Measurements from ENCODE around the gene PMFBP1. TPM values are rescaled to one million over a fixed set of nuclear protein-coding genes. Genes with fewer than 3 reads are reported as not detected.

Gene PMFBP1
- total and polyA plus RNA-seq, 10 donors = 0.52 to 17.2 (median 1.1) TPM

DNA sequence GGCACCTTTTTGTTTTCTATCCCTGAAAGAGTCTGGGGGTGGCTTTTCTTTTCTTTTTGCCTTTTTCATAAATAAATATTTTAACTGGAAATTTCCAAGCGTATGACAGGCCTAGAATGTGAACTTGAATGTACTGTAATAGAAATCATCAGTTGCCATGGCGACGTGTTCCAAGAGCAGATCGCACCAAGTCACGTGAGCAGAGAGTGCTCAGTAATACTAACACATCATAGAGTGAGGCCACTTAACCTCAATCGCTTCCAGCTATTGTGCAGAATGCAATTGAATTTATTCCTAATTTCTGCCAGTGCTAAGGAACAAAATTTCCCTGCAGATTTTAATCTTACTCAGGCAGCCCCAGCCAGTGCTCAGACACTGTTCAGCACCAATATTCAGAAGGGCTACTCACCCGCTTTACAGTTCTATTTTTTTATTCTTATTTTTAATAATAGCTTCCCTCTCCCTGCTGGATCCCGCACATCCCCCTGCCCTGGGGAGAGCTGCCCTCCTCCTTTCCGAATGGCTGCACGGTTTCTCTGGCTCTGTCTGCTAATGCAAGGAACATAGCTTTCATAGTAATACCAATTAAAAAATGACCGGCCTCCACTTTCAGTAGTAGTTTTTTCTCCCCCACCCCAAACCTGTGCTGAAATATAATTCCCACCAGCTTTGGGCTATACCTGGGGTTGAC is 26.2 kb upstream of the PMFBP1 start:
- no peaks in the 10 kb centered on the region for H3K9me3 ChIP-seq
- peaks cover 0 to 15% (median 6%) of the 10 kb centered on the region in 6 donors for H3K4me1 ChIP-seq
- H3K27me3 ChIP-seq (replicated peaks in 1 of 7) = peaks cover 0 to 4% (median 0%) of the 10 kb centered on the region in 7 donors
- H3K4me3 ChIP-seq = no peak overlapping the region
- H3K27ac ChIP-seq = no peak overlapping the region
- TF ChIP-seq, protein P1, sequence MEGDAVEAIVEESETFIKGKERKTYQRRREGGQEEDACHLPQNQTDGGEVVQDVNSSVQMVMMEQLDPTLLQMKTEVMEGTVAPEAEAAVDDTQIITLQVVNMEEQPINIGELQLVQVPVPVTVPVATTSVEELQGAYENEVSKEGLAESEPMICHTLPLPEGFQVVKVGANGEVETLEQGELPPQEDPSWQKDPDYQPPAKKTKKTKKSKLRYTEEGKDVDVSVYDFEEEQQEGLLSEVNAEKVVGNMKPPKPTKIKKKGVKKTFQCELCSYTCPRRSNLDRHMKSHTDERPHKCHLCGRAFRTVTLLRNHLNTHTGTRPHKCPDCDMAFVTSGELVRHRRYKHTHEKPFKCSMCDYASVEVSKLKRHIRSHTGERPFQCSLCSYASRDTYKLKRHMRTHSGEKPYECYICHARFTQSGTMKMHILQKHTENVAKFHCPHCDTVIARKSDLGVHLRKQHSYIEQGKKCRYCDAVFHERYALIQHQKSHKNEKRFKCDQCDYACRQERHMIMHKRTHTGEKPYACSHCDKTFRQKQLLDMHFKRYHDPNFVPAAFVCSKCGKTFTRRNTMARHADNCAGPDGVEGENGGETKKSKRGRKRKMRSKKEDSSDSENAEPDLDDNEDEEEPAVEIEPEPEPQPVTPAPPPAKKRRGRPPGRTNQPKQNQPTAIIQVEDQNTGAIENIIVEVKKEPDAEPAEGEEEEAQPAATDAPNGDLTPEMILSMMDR (IDR thresholded peaks at IDR 0.05 in 8 of 11, conservative IDR thresholded peaks at IDR 0.05 in 3 of 11) = no peak
- TF ChIP-seq POLR2A (IDR thresholded peaks at IDR 0.05) (no peak), POLR2AphosphoS5 (IDR thresholded peaks at IDR 0.05) (no peak)
- H3K36me3 ChIP-seq = no peaks in the 10 kb centered on the region
- no peak for DNase-seq
- WGBS, 5 donors = 68 to 78% (median 73%) methylated on average over 11 of the region's 11 CpGs
- intact Hi-C loops (cut with DNase I; ENCODE audit: low total_unique reads) = no loop called here

DNA sequence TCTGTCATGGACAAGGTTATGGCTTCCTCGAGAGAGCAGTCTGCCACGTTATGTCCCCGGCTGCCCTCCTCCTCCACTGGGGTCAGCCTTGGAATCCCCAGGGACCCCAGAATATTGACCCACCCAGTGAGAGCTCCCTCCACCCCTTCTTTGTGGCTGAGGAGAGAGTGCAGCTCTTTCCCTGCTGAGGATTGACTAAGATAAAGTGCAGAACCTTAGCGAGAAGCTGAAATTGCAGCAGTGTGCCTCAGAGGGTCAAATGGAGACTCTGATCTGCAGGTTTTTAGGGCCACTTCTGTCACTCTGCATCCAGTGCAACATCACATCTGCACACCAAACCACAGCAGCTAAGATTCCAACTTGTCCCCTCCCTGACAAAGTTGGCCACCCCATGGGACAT is 25.6 kb upstream of the PMFBP1 start:
- peaks cover 0 to 9% (median under 1%) of the 10 kb centered on the region in 6 donors for H3K4me1 ChIP-seq
- no peaks in the 10 kb centered on the region for H3K9me3 ChIP-seq
- 33 to 81% (median 71%) methylated on average over 3 to 4 of the region's 4 CpGs for WGBS, 5 donors
- TF ChIP-seq POLR2AphosphoS5 (IDR thresholded peaks at IDR 0.05) (no peak), POLR2A (IDR thresholded peaks at IDR 0.05) (no peak)
- TF ChIP-seq, protein P1 (IDR thresholded peaks at IDR 0.05 in 8 of 11, conservative IDR thresholded peaks at IDR 0.05 in 3 of 11) = no peak
- DNase-seq = no peak
- no peak overlapping the region for H3K4me3 ChIP-seq
- H3K36me3 ChIP-seq = no peaks in the 10 kb centered on the region
- no peak overlapping the region for H3K27ac ChIP-seq
- peaks cover 0 to 2% (median 0%) of the 10 kb centered on the region in 7 donors for H3K27me3 ChIP-seq (replicated peaks in 1 of 7)
- intact Hi-C loops (cut with DNase I; ENCODE audit: low total_unique reads) = no loop called here

DNA sequence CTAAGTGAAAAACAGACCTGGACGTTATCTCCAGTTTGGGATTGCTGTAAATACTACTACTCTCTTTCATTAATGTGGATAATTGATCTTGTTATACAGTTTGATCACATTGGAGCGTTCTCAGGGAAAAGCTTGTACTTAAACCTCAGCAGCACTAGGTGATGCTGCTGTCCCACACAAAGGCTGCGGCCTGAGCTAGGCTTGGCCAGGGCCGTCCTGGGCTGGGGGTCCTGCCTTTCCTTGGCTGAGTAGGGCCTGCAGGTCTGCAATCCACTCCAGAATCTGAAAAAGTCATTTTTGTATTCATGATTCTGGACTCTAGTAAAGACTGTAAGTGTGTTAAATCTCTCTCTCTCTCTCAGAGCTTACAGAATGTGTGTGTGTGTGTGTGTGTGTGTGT is 23.7 kb upstream of the PMFBP1 start:
- 79 to 91% (median 88%) methylated on average over 4 of the region's 4 CpGs for WGBS, 5 donors
- Histone ChIP-seq H3K4me3 (no peak overlapping the region), H3K27me3 (replicated peaks in 1 of 7) (no peaks in the 10 kb centered on the region), H3K27ac (no peak overlapping the region), H3K4me1 (no peaks in the 10 kb centered on the region), H3K36me3 (no peaks in the 10 kb centered on the region), H3K9me3 (no peaks in the 10 kb centered on the region)
- intact Hi-C loops (cut with DNase I; ENCODE audit: low total_unique reads) = no loop called here
- no peak for DNase-seq
- TF ChIP-seq, protein P1 (IDR thresholded peaks at IDR 0.05 in 8 of 11, conservative IDR thresholded peaks at IDR 0.05 in 3 of 11) = no peak
- TF ChIP-seq POLR2AphosphoS5 (IDR thresholded peaks at IDR 0.05) = no peak
- no peak for TF ChIP-seq POLR2A (IDR thresholded peaks at IDR 0.05)

DNA sequence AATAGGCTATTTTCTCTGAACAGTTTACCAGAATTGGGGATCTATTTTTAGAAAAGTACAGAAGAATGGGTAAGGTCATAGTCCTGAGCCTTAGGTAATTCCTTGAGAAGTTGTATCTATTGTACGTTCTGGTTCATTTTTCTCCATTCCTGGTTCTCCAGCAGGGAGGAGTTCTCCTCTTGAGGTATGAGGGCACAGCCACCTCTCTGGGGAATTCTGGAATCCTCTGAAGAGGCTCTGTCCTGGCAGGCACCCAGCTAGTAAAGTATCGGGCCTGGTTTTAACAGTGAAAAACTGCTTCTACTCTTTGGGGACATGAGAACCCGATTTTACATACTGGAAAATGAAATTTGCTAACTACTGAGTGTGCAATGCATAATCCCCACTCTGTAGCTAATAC is 19.6 kb upstream of the PMFBP1 start:
- DNase-seq = no peak
- no peak for TF ChIP-seq POLR2AphosphoS5 (IDR thresholded peaks at IDR 0.05)
- TF ChIP-seq, protein P1 (IDR thresholded peaks at IDR 0.05 in 8 of 11, conservative IDR thresholded peaks at IDR 0.05 in 3 of 11) = no peak
- no peak for TF ChIP-seq POLR2A (IDR thresholded peaks at IDR 0.05)
- no peak overlapping the region for H3K27ac ChIP-seq
- no peaks in the 10 kb centered on the region for H3K27me3 ChIP-seq (replicated peaks in 1 of 7)
- no peaks in the 10 kb centered on the region for H3K9me3 ChIP-seq
- no peaks in the 10 kb centered on the region for H3K4me1 ChIP-seq
- intact Hi-C loops (cut with DNase I; ENCODE audit: low total_unique reads) = no loop called here
- WGBS, 5 donors = 72 to 93% (median 85%) methylated on average over 3 of the region's 3 CpGs
- H3K36me3 ChIP-seq = no peaks in the 10 kb centered on the region
- H3K4me3 ChIP-seq = no peak overlapping the region

All from spleen (tissue), 11 donors.